ENCODE data around the gene CAMK1D. TPM values are rescaled to one million over a fixed set of nuclear protein-coding genes. Genes with fewer than 3 reads are reported as not detected.

CAMK1D gene
- total and polyA plus RNA-seq, 2 of the 8 experiments (the other 6 are each of a cell fraction or from before 2014, with no cell fraction given), result 3.5 to 10.6 TPM

- Histone ChIP-seq H3K4ac (replicated peaks; ENCODE audit: insufficient read length, low read depth, low read length) (peak overlapping the region; percentile 89), H3K4me1 (replicated peaks in 1 of 4; ENCODE audit: control insufficient read depth in 3 of 4, insufficient read depth in 4 of 4, low read length in 3 of 4) (no peaks in the 10 kb centered on the region), H2BK15ac (ENCODE audit: low read length) (peak overlapping the region; percentile 61; the same call in 1 of the 2 replicates), H3K18ac (ENCODE audit: extremely low read depth, low read length) (no peak overlapping the region), H3K4me2 (ENCODE audit: insufficient read depth in 1 of 2, low read depth in 2 of 2, low read length in 2 of 2) (no peak overlapping the region), H2BK20ac (ENCODE audit: low read length) (no peak overlapping the region), H2BK5ac (ENCODE audit: low read depth, low read length) (no peak overlapping the region), H3K27me3 (replicated peaks in 1 of 4; ENCODE audit: control insufficient read depth in 3 of 4, extremely low read depth in 1 of 4, insufficient read depth in 3 of 4, low read length in 3 of 4) (no peaks in the 10 kb centered on the region), H3K9ac (replicated peaks in 1 of 4; ENCODE audit: extremely low read depth in 1 of 4, low read depth in 3 of 4, low read length in 3 of 4) (peak overlapping the region in 1 of 4 experiments; percentile 24; a peak in 1 of 7 replicates), H3K27ac (ENCODE audit: low read depth, low read length) (no peak overlapping the region), H4K8ac (ENCODE audit: extremely low read depth, insufficient read depth, low read length) (no peak overlapping the region), H2AFZ (ENCODE audit: low read length) (no peak overlapping the region), H2BK120ac (replicated peaks; ENCODE audit: low read depth, low read length) (no peak overlapping the region), H2BK12ac (ENCODE audit: low read depth, low read length) (peak overlapping the region; percentile 28; the same call in 1 of the 2 replicates), H3K79me2 (ENCODE audit: control insufficient read depth in 1 of 2, insufficient read depth in 2 of 2, low read length in 2 of 2) (no peaks in the 10 kb centered on the region), H3K36me3 (ENCODE audit: control insufficient read depth in 2 of 4, insufficient read depth in 4 of 4, low read length in 3 of 4) (no peaks in the 10 kb centered on the region; a peak in 1 of 8 replicates), H3K56ac (replicated peaks; ENCODE audit: insufficient read length, low read depth, low read length) (peak overlapping the region; percentile 64), H3K14ac (ENCODE audit: insufficient read length) (no peak overlapping the region), H4K91ac (replicated peaks; ENCODE audit: insufficient read length, low read length) (no peak overlapping the region), H4K20me1 (replicated peaks in 1 of 2; ENCODE audit: control insufficient read depth in 1 of 2, insufficient read depth in 2 of 2, low read length in 2 of 2) (peaks cover 0 to 7% of the 10 kb centered on the region in 2 experiments), H3K23me2 (ENCODE audit: low read depth, low read length) (peaks cover 9% of the 10 kb centered on the region; the same call in 1 of the 2 replicates), H3K23ac (ENCODE audit: insufficient read length) (no peak overlapping the region), H3K79me1 (ENCODE audit: low read depth, low read length) (no peaks in the 10 kb centered on the region), H3K9me3 (ENCODE audit: insufficient read depth in 2 of 2, low read depth in 1 of 2, low read length in 1 of 2) (no peaks in the 10 kb centered on the region), H3K4me3 (ENCODE audit: extremely low read depth in 1 of 4, insufficient read depth in 2 of 4, low read depth in 3 of 4, low read length in 4 of 4) (no peak overlapping the region), H2AK5ac (ENCODE audit: low read depth, low read length) (peak overlapping the region; percentile 59; the same call in 1 of the 2 replicates), H4K5ac (ENCODE audit: insufficient read length, low read depth, low read length) (no peak overlapping the region)
- ChIA-PET POLR2A (ENCODE audit: partially characterized antibody) (no interaction called here), CTCF (ENCODE audit: partially characterized antibody) (interaction anchor here (0.9 to 1.2 kb wide), 2 partner anchors 12 to 41 kb away, joined by 3 to 5 read pairs; no protein-coding TSS in a partner anchor)
- DNase-seq (ENCODE audit: low read depth in 1 of 2, low spot score in 2 of 2) (no peak), FAIRE-seq (no peak)
- 89 to 99% methylated on average over 10 to 17 of the region's 17 CpGs for WGBS, 2 experiments (ENCODE audit: extremely low coverage in 1 of 2, insufficient coverage in 1 of 2, insufficient read length in 1 of 2, insufficient replicate concordance in 2 of 2, low coverage in 1 of 2, low lambda C conversion rate in 2 of 2, missing lambda C conversion rate in 1 of 2)
- TF ChIP-seq CEBPB (IDR thresholded peaks at IDR 0.05; ENCODE audit: low read depth, low read length) (no peak), BACH1 (IDR thresholded peaks at IDR 0.05; ENCODE audit: low read length) (no peak), JUN (IDR thresholded peaks at IDR 0.05; ENCODE audit: low read depth, low read length) (no peak), YY1 (IDR thresholded peaks at IDR 0.05; ENCODE audit: low read depth, low read length) (no peak), RAD21 (IDR thresholded peaks at IDR 0.05 in 1 of 2, conservative IDR thresholded peaks at IDR 0.05 in 1 of 2; ENCODE audit: low read depth in 2 of 2, low read length in 2 of 2) (no peak), ATF3 (IDR thresholded peaks at IDR 0.05; ENCODE audit: insufficient read depth, low read depth, low read length) (no peak)
These were observed 266.2 kb downstream of the CAMK1D start for GRCh38 chr10:12615296-12616220.

Measured in H1 (cell line).